Hypothalamus (tissue), 51 donors: ENCODE data around the gene PAPOLA.
"Not testable (repeated sequence)": the region's sequence is repeated elsewhere in the genome, so short reads cannot be mapped to it uniquely, and the experiment has no call there.

ENCODE experiments used
- DNase-seq, 51 donors: peaks; one replicate each; lab custom pipeline; 2025; lab: John Stamatoyannopoulos, UW

PAPOLA gene

DNA sequence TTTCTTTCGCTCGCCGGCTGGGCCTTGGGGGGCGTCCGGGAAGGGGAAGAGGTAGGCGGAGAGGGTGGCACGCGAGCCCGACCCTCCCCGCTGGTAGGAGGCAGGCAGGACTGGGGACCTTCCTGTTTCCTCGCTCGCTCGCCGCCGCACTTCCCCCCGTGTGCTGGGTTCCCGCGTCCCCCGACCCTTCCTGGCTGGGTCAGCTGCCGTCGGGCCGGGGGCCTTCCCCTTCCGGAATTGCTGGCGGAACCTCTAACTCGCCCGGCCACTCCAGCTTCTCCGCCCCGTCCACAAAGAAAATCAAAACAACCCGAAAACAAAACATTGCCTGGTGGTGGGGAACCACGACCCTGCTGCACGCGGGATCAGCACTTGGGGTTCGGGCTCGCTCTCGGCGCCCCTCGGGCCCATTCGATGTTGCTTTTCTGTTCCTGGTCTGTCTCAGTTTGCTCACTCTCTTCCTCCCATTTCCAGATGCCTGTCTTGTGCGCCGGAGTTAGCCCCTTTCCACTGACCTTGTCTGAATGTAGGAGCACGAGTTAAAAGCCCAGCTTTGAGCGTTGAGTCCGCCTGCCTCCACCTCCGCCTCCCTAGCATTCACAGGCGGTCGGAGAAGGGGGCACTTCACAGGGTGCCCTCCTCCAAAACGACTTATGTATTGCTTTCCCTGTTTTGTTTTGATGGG is 581 bp downstream of the PAPOLA start:
- peak in 44 of 51 donors; percentile 30 to 73 (median 59) for DNase-seq

DNA sequence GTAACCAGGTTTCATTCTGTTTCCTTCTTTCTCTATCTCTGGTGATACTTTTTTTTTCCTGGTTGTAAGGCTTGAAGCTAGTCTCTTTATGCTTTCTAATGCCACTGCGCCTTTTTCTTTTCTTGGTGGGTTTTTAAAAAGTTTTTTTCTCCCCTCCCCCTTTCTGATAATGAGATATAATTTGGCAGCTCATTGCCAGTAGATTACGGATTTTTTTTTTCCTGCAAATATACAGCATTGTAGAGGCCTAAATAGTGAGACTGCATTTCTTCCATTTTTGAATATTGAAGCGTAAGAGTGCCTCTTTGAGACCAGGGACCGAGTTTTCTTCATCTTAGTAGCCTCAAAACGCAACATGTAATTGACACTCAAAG is 1.1 kb downstream of the PAPOLA start:
- DNase-seq = no peak

DNA sequence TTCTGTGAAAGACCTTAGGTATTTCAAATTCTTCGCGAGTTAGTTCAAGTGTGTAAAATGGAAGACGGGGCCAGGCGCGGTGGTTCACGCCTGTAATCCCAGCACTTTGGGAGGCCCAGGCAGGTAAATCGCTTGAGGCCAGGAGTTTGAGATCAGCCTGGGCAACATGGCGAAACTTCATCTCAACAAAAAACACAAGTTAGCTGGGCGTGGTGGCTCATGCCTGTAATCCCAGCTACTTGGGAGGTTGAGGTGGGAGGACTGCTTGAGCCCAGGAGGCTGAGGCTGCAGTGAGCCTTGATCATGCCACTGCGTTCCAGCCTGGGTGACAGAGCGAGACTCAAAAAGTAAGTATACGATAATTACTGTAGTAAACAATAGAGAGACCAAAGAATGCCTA is 2.2 kb downstream of the PAPOLA start:
- DNase-seq = not testable (repeated sequence)

DNA sequence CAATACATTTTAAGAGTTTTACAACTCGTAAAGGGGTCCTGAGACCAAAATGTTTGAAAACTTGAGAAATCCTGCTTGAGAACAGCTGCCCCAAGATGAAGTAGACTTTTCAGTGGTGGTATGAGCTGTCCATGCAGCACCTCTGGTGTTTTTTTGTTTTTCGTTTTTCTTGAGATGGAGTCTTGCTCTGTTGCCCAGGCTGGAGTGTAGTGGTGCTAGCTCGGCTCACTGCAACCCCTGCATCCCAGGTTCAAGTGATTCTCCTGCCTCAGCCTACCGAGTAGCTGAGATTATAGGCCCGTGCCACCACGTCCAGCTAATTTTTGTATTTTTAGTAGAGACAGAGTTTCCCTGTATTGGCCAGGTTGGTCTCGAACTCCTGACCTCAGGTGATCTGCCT is 5.5 kb downstream of the PAPOLA start:
- DNase-seq = no peak

DNA sequence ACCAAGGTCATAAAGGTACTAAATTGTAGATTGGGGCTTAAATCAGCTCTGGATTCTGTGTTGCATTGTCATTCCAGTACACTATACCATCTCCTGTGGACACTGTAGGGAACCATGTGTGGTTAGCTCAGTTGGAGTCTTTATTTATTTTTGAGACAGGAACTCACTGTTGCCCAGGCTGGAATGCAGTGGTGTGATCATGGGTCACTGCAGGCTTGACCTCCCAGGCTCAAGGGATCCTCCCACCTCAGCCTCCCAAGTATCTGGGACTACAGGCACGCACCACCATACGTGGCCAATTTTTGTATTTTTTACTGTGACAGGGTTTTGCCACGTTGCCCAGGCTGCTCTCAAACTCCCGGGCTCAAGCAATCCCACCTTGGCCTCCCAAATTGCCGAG is 6.7 kb downstream of the PAPOLA start:
- DNase-seq = no peak

DNA sequence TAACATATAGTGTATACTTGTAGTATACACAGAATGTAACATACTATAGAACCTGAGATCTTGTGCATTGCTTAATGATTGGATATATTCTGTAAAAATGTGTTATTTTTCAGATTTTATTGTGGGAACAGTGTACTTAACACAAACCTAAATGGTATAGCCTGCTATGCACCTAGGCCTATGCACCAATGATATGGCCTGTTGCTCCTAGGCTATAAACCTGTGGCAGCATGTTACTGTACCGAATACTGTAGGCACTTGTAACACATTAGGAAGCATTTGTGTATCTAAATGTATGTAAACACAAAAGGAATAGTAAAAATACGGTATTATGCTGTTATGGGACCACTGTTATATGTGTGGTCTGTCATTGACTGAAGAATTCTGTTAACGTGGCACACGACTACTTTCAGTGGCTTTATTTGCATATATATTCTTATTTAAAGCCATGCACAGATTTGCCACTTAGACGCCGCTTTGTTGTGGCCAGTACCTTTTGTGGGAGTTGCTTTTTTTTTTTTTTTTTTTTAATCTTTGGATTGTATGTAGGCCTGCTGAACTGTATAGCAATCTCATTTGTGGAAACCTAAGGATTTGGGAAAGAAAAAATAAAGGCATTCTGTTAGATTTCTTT is 7.4 kb downstream of the PAPOLA start:
- no peak for DNase-seq

DNA sequence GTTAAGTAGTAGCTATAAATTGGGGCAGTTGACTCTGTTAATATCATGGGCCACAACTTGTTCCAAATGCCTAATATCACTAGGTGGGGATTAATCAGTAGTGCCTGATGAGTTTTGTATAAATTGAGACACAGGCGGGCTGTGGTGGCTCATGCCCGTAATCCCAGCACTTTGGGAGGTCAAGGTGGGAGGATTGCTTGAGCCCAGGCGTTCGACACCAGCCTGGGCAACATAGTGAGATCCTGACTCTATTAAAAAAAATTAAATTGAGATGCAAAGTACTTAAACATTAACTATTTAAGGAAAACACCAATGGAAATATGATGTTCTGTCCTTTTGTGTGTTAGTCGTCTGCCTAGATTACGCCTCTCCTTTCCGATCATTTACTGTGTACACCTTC is 9.0 kb downstream of the PAPOLA start:
- no peak for DNase-seq

DNA sequence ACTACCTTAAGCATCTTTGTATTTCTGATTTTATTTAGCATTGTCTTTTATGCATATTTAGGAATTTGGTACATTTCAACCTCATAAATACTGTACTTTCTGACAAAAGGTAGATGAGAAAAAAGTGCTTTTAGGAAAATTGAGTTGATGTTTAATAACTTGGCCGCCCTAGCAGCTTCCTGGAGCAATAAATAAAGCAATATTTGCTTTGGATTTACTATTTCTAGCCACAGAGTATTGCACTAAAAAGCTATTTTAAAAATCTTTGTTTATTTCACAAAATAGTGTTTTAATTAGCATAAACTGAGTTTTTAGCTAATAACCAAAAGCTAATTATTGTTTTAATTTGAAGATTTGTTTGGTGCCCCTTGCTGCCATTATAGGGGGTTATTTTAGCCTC is 9.5 kb downstream of the PAPOLA start:
- no peak for DNase-seq

DNA sequence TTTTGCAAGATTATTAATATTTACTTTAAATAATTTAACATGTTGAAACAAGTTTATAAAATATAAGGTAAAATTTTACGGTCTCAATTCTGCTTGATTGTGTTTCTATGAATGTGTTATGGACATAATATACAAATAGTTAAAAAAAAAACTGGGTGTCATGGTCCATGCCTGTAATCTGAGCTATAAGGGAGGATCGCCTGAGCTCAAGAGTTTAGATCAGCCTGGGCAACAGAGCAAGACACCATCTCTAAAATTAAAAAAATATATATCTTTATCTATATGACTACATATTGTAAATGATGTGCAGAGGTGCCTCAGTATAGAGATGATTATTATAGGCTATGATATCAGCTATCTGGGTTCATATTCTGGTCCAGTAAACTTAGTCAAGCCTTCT is 9.9 kb downstream of the PAPOLA start:
- DNase-seq = no peak

DNA sequence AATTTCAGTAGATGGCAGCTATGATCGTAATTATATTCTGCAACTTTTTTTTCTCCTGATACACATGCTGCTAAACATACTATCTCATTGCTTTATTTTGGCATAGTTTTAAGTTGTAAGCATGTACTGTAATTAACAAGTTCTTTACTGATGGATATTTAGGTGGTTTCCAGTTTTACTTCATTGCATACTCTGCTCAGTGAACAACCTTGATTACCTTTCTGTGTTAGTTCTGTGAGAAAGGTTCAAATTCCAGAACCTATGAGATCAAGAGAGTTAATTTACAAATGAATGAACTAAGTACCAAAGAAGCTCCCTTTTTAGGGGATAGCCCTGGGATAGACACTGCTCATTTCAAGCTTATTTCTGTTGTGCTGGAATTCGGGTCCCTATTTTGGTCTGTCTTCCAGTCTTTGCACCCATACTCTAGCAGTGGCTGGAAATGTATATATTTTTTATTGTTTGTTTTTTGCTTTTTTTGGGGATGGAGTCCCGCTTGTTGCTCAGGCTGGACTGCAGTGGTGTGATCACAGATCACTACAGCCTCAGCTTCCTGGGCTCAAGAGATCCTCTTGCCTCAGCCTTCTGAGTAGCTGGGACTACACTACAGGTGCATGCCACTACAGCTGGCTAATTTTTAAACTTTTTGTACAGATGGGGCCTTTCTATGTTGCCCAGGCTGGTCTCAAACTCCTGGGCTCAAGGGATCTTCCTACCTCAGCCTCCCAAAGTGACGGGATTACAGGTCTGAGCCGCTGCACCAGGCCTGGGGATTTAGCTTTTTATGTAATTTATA is 10.6 kb downstream of the PAPOLA start:
- DNase-seq = no peak

DNA sequence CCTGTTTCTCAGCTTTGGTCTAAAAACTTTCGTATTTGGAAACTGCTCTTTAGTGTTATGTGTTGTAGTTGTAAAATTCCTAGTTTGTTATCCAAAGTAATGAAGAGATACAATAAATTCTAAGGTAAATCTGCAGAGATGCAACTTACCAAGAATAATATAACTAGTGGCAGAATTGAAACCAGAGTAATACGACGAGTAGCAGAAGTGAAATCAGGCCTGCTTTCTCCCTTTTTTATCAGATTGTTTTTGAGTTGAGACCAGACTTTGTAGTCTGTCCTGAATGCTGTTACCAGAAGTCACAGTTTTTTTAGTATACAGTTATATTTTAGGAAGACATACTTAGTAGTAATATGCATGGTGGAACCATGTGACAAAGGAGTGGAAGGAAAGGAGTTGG is 12.5 kb downstream of the PAPOLA start:
- DNase-seq = no peak

DNA sequence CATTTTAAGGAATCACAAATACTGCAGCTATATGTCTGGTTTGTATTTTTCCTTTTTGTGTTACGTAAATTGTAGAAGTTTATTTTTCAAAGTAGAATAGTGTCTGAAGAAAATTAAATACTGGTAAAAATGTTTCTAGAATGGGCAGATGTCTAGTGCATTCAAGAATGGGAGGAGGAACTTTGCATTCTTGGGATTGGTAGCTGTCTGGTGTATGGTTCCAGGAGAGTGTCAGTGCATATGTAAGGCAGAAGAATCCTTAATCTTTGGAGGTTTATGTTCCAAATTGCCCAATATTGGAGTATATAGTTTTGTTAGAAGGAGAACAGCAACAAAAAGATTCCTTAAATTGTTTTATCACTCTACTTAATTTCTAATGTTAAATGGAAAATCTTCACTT is 13.5 kb downstream of the PAPOLA start:
- no peak for DNase-seq

DNA sequence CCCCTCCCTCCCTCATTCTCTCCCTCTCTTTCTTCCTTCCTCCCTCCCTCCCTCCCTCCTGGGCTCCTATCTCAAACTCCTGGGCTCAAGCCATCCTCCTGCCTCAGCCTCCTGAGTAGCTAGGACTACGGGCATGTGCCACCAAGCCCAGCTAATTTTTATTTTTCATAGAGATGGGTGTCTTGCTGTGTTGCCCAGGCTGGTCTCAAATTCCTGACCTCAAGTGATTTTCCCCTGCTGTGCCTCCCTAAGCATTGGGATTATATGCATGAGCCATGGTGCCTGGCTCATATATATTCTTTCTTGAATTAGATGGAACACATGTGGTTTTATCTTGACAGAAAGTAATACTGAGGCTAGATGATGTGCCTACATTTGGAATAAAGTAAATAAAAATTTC is 14.2 kb downstream of the PAPOLA start:
- DNase-seq = no peak

DNA sequence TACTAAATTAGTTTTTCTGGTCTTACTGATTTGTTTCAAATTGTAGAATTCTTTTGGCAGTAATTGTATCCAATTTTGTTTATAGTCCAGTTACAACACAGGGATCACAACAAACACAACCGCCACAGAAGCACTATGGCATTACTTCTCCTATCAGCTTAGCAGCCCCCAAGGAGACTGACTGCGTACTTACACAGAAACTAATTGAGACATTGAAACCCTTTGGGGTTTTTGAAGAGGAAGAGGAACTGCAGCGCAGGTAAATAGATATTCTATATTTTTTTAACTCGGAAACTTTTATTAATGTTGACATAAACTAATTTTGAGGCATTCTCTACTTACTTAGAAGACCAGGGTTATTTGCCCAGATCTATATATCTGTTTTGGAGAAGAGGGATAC is 17.8 kb downstream of the PAPOLA start:
- no peak for DNase-seq

DNA sequence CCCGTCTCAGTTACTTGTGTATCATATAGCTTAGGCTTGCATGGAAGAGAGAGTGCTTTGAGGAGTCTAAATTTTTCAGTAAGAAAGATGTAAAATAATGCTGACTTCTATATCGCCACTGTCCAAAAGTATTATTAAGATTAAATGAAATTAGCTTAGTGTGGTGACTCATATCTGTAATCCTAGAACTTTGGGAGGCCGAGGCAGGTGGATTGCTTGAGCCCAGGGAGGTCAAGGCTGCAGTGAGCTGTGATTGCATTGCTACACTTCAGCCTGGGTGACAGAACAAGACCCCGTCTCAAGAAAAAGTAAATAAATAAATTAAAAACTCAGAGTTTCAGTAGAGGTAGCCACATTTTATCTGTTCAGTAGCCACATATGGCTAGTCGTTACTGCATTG is 23.3 kb downstream of the PAPOLA start:
- DNase-seq = no peak

DNA sequence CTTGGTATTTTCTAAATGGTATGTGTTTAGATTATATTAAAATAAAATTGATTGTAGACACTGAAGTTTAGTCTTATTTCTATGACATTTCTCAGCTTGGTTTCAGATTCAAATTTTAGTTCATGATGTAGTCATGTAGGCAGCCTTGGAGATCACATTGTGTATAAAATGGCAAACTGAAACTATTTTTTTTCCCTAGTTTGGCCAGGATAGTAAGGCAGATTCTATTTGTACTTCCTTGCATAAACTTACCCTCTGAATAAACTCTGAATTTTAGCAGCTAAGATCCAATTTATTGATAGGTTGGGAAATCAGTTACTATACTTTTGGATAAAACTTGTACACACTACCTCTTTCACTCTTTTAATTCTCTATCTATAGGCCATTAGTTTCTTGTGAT is 30.4 kb downstream of the PAPOLA start:
- no peak for DNase-seq

DNA sequence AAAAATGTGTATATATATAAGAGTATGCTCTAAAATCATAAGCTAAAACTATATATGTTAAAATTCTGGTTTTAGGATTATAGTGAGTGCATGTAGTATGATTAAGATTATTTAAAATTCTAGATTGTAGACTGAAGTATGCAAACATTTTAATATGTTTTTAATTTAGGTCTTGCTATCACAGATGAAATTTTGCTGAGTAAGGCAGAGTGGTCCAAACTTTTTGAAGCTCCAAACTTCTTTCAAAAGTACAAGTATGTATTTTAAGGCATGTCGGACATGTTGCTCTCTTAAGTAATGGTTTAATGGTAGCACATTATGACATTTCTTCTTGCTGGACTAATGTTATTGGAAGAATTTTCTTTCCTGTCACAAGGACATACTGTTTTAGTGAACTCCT is 34.6 kb downstream of the PAPOLA start:
- DNase-seq = no peak

DNA sequence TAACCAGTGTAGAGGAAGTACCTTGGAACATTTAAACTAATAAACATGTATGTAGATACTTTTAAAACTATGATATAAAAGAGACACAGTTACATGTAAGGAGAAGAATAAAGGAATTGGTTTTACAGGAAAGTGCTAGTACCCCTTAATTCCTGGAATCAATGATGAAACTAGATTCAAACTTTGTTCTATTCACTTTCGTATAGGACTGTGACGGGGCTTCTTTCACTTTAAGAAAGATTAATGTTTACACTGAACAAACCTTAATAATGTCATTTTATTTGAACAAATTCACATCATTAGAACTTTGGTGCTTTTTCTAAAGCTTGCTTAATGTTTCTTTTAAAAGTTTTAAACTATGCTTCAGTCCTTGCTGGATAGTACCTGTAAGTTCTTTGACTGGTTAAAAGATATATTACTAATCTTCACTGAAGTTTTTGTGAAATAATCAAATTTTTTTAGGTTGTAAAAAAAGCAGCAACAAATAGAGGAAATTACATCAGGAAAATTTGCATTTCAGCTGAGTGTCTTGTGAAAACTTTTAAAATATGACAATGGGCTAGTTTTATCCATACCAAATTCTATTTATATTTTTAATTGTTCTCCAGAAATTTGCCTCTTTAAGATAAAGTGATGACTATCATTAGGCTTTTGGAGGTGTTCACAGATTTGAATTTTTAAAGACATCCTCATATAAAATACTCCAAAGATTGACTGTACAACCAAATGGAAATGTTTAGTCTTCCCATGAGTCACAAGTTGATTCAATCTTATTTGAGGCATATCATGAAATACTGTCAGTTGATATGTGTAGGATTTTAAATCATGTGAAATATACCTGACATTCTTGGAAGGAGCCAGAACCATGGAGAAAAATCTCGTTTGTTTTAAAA is 36.2 kb downstream of the PAPOLA start:
- no peak for DNase-seq

DNA sequence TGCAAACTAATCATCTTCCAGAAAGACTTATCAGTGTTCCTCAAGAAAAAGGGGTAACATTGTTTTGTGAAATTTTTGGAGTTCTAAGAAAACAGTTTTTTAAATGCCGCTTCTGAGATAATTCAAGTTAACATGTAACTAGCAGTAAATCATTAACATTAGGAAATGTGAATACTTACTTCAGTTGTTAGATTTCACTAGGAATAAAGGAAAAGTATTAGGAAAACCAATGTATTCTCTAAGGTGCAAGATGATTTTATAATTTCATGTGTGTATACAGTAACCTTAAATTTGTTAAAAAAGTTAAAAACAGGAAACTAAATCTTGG is 36.8 kb downstream of the PAPOLA start:
- DNase-seq = no peak

DNA sequence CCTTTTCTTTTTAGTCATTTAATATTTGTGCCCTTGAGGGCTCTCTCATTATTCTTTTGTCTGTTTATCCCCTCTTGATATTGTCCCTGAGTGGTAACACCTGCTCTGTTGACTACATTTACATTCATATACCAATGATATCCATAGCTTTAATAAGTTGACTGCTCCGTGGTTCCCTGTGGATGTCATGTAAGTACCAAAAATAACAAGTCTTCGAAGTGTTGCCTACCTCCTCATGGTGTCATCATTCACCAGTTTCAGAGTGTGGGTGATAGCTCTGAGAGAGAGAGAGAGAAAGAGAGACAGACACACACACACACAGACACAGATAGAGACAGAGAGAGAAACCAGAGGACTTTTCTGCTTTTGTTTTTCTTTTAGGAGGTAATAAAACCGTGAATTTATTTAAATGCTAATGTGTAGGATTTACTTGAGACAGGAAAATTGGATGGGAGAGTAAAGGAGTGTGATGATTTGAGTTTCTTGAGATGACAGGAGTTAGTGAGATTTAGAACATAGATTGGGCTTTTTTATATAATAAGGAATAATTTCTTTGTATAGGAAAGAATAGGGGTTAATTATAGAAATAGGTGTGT is 52.2 kb downstream of the PAPOLA start:
- no peak for DNase-seq

DNA sequence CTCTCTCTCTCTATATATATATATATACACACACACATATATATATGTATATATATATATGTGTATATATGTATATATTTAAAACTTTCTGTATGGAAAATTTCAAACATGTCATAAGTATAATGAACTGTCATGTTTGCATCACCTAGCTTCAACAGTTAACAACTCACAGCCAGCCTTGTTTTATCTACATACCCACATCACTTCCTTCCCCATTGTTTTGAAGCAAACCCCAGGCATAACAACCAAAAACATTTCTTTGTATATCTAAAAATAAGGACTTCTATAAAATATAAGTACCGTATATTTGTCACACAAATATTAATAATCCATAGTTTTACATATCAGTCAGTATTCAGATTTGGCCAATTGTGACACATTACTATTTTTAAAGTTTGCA is 57.4 kb downstream of the PAPOLA start:
- DNase-seq = no peak
